CD4-positive, alpha-beta T cell treated with Interleukin-2 at 100 ng/mL for 4 hours (primary cell): ENCODE data around the gene GFPT2.

Experiments
- DNase-seq: peaks from one replicate; pipeline ENCODE4 v3.0.0-alpha.2; 2020; ENCODE audit warnings: low spot score

GFPT2 gene

GRCh38 chr5:180350711-180351465, 2.2 kb downstream of the GFPT2 start:
- DNase-seq, result no peak

GRCh38 chr5:180350296-180350695, 2.8 kb downstream of the GFPT2 start:
- no peak for DNase-seq

DNA sequence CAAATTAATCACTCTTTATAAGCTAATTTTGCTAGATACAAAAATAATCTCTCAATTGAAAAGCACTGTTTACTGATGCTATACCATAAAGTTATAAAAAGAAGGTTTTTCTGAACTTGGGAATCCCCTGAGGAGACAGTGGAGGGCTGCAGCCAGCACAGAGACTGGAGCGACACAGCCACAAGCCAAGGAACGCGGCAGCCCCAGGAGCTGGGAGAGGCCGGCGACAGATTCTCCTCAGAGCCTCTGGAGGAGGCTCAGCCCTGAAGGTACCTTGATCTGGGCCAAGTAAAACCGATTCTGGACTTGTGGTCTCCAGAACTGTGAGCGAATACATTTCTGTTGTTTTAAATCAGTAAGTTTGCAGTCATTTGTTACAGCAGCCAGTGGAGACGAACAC, 3.7 kb downstream of the GFPT2 start:
- DNase-seq, result no peak

DNA sequence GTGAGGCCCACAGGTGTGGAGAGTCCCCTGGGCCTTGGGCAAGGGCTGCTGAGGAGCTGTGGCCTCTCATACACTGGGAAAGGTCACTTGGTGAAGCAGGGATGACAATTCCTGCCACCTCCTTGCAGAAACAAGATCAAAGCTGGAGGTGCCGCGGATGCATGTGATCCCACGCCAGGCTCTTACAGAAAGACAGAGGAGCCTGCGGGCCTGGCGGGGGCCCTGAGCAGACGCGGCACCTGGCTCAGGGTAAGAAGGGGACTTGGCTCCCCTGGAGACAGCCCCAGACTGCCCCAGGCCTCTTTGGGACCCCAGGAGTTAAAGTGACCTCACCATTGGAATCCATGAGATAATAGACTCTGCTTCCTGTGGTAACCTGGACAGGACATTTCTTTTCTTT, 4.8 kb downstream of the GFPT2 start:
- DNase-seq, result no peak

- DNase-seq, result no peak
Measured at GRCh38 chr5:180347702-180348101, 5.4 kb downstream of the GFPT2 start.

DNA sequence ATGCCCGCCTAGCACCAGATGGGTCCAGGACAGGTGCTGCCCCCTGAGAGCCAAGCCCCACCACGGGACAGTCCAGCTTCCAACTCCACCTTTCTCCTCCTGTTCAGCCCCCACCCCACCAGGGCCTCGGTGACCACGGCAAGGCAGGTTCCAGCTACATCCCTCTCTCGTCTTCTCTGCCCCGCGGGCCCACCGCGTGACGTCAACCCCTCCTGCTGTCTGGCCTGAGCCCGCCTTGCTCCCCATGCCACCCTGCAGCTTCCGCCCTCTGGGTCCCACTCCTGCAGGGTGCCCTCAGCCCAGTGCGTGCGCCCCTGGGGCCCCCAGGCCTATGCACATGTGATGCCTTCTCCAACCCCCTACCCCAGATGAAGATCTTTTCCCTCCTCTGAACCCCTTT, 6.8 kb downstream of the GFPT2 start:
- DNase-seq, result no peak

DNA sequence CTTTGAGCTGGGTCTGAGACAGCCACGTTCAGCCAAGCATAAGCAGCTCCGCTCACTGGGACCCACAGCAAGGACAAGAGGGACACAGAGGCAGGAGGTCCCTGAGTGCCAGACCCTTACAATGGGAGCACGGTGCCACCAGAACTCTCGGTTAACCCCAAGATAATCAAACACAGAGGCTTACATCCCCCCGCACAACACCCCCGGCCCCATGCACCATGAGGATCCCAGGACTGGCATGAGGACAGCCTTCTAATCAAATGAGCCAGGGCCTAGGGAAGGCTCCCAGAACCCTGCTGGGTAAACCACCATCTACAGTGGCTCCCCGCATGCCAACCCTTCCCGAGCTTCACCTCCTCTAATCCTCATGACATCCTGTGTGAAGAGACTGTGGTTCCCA, 7.4 kb downstream of the GFPT2 start:
- DNase-seq, result no peak

- no peak for DNase-seq
Measured at GRCh38 chr5:180345186-180345585, 8.0 kb downstream of the GFPT2 start.

- DNase-seq, result no peak
Measured at GRCh38 chr5:180344696-180344999, 8.5 kb downstream of the GFPT2 start.

DNA sequence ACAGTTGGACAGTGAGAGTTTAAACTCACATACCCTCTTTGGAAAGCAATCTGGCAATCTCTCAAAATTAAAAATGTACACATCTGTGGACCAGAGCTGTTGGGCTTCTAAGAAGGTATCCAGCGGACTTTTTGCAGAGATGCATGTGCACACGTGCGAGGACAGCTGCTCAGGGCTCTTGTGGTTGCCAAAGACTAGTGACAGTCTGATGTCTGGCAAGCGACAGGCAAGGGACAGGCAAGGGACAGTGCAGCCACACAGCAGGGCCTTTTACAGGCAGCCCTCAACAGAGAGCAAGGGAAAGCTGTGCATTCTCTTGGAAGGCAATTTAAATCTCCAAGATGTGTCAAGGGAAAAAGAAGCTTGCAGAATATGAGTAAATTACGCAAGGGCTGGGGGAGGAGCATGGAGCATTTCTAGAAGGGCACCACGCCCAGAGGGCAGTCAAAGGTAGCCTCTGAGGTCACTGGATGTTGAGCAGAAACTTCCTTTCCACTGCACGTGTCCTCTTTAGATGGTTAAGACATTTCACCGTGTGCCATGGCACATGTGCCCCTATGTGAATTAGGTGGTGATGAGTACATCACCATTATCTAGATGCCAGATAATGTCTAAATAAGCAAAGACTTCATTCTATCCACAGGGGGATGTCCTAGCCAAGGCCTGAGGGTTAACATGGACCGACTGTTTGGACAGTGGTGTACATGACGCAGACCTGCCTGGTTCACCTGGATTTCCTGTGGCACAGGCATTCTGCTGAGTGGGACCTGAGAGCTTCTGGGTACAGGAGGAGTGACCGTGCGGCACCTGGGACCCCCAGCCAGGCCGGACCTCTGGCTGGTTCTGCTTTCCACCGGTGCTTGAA, 9.1 kb downstream of the GFPT2 start:
- no peak for DNase-seq

GRCh38 chr5:180343110-180343830, 9.9 kb downstream of the GFPT2 start:
- DNase-seq, result no peak

DNA sequence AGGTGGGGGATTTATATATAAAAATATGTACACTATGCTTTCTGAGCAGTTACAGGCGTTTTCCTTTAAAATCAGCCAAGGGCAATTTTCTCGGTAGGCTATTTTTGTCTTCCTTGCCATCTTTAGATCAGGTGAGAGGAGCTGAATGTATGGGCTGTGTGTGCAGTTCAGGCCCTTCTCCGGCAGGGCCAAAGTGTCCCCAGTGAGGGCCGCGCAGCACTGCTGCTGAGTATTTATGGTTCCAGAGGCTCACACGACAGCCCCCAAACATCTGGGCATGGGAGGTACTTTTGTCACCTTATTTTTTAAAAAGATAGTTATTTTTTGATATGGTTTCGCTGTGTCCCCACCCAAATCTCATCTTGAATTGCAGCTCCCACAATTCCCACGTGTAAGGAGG, 11.5 kb downstream of the GFPT2 start:
- no peak for DNase-seq

DNA sequence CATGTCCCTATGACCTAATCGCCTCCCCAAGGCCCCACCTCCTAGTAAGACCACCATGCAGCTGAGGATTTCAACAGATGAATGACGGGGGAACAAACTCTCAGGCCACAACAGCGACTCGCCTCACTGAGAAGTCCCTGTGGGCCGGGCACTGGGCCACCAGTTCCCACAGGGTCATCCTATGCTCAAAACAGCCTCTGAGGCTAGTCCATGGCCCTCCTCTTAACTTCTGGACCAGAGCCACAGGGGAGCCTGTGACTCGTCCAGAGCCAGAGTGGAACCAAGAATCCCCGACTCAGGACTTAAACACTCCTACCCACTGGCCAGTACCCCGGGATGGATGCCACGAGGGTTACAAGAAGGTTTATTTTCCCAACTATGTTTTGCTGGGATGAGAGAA, 12.3 kb downstream of the GFPT2 start:
- DNase-seq, result no peak

- DNase-seq, result no peak
Measured at GRCh38 chr5:180339583-180340183, 13.5 kb downstream of the GFPT2 start.

DNA sequence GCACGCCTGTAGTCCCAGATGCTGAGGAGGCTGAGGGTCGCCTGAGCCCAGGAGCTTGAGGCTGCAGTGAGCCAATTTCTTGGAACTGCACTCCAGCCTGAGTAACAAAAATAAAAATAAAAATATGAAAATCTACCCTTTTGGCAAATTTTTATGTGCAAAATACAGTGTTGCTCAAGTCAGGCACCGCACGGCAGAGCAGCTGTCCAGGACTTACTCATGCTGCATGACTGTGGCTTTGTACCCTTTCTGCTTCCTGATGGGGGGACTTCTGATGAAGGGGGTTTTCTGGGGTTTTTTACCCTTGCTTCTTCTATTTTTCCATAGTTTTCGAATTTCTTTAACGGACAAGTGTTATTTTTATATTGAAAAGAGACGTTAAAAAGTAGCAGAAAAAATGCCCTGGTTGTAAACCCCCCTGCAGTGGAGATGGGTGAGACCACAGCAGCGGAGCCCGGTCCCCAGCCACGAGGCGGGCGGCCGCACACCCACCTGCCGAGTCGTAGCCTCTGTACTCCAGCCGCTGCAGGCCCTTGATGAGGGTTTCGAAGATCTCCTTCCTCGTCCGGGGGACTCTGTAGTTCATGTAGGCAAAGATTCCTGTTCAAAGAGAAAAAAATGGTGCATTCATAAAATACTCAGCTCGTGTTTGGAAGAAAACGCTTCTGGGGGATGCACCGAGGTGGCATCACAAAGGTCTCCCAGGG, 15.0 kb downstream of the GFPT2 start:
- DNase-seq, result no peak

- DNase-seq, result no peak
Measured at GRCh38 chr5:180336234-180337020, 16.7 kb downstream of the GFPT2 start.

DNA sequence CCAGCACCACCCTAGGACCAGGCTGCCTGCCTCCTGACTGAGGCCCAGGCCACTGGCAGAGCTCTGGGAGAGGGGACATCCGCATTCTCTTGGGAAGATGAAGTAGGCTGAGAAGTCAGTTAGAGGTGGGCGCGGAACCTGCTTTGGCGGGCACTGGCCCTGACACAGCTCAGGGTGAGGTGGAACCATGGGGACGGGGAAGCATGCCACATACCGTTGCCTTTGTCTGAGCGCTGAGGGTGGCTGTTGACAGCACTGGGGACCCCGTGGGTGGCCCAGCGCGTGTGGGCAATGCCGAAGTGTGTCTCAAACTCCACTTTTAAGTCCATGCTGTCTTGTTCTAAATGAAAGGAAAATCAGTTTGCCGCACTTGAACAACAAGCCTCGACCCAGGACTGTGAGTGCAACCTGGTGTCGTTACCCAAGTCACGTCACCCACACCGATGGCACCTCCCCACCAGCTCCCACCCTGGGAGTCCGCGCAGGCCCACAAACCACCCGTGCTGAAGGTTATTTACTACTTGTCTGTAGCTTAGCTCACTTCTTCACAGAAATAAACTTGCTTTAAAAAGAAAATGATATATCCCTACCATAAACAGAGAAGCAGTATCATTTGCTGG, 17.4 kb downstream of the GFPT2 start:
- DNase-seq, result no peak

DNA sequence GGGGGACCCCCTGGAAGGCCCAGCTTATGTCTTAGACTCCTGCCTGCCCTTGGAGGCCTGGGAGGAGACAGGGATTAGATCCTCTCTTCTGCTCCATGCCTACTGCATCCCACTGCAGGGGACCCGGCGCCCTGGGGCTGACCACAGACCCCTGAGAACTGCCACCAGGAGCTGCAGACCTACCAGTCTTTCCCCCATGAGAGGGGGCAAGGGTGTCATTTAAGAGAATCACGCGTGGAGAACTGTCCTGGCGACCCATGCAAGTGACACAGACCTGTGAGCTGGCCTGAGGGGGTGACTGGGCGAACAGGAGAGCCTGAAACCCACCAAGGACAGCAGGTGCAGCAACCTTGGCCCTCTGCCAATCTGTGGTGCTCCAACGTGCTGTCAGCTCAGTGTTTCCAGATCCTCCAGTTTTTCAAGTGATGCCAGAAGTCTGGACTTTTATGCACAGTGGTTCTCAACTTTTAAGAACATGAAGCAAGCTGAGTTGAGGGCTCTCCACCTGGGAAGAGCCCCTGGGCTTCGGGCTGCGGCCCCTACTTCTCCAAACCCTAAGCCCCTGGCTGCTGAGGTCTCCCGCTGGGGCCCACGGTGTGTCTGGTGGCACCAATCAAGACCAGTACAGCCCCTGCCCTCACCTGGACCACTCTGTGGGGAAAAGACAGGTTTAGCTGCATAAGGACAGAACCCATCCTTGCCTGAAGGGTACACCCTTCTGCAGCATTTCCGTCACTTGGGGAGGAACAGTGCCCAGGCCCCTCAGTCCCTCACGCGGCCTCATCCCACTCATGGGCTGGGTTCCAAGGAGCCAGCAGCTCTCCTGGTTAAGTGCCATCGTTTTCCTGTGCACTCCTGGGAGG, 18.2 kb downstream of the GFPT2 start:
- no peak for DNase-seq

DNA sequence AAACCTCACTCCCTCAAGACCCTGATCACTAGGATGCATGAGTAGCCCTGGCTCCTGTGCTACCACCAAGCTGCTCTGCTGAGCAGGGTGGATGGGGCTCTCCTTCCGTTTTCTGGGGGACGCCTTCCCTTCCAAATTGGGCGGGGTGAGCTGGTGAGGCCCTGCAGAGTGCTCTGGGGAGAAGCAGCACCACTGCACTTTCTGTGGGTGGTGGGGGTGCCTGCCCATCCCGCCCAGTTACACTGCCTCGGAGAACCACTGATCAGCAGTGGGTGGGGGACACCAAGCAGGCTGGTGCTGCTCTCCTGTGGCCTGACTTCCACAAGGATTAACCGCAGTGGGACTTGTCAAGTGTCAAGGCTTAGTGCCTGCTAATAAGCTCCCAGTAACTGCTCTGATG, 19.0 kb downstream of the GFPT2 start:
- no peak for DNase-seq

DNA sequence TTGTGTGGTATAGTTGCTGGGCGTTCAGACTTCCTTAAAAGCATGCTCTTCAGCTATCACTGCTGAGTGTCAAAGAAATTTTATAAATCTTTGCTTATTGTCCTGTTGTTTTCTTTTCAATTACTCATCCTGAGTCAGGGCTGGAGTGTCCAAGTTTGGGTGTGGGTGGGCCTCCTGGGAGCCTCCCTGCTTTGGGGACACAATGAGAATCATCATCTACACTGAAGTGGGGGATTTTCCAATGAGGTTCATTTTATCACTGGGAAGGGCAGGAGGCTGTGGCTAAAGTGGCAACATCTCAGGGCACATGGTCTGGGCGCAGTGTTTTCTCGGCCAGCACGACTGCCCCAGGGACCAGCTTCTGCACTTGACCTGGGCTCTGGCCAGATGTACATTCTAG, 19.5 kb downstream of the GFPT2 start:
- no peak for DNase-seq
